Neural cell (in vitro differentiated cells): ENCODE data around the gene ANKFY1.

Experiments used
- CTCF ChIP-seq: fragments of 450-650 bp; IDR thresholded peaks from 2 replicates; pipeline ENCODE4 v1.5.1; 2014; ENCODE audit warnings: antibody characterized with exemption, mild to moderate bottlenecking, moderate library complexity; ENCODE audit not compliant: poor library complexity, severe bottlenecking
- SMC3 ChIP-seq: fragments of 450-650 bp; conservative IDR thresholded peaks from 2 replicates; pipeline ENCODE4 v1.6.1; 2014; ENCODE audit warnings: antibody characterized with exemption, mild to moderate bottlenecking, moderate library complexity; ENCODE audit not compliant: poor library complexity

GRCh38 chr17:4198995-4199394 is 64.8 kb downstream of the ANKFY1 start:
- TF ChIP-seq SMC3 (no peak), CTCF (no peak)
